Fibroblast of skin of right quadriceps (primary cell): ENCODE data around the gene TMEM42.

Experiments
- DNase-seq: peaks from one replicate; pipeline ENCODE4 v3.0.0-alpha.2; 2013

The TMEM42 gene

DNA sequence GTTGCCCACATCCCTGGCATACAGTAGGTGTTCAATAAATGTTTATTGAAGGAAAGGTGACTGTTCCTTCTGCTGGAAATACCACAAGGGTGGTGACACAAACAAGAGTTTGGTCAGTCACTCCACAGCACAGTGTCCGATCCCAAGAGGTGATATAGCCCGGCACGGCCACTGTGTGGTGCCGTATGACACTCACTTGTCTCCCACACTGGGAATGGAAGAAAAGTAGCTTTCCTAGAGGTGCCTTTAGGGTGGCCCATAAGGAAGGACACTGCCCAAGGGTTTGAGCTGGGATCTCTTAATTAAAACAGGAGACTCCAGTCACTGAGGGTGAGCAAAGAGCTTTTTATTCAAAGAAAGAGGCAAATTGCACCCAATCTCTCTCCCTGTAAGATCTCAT lies 53.2 kb downstream of the TMEM42 start:
- DNase-seq = peak; percentile 4
